Activated CD4-positive, alpha-beta T cell treated with anti-CD3 and anti-CD28 coated beads for 4 hours (primary cell): ENCODE data around the gene CD3E.

Experiments
- DNase-seq, 2 donors: peaks; one replicate each; pipeline ENCODE4 v3.0.0-alpha.2; 2020

The CD3E gene

GRCh38 chr11:118304568-118305248 lies at the start of gene CD3E:
Gene CD3E, plus strand, starts transcription at chr11:118304730. Its CDS starts 223 bp downstream, at chr11:118304953.
- peak; percentile 59 to 67 for DNase-seq

- DNase-seq: no peak
Measured at GRCh38 chr11:118258410-118258809, 46.1 kb upstream of the CD3E start.

GRCh38 chr11:118259138-118259537 lies 45.4 kb upstream of the CD3E start:
- DNase-seq: no peak

GRCh38 chr11:118260353-118260752 lies 44.2 kb upstream of the CD3E start:
- no peak for DNase-seq

- DNase-seq: no peak
Measured at GRCh38 chr11:118263112-118263511, 41.4 kb upstream of the CD3E start.

GRCh38 chr11:118263695-118264568 lies 40.6 kb upstream of the CD3E start, which contains the start of gene MPZL2:
Gene MPZL2, minus strand, starts transcription at chr11:118264297. Its CDS starts 144 bp downstream, at chr11:118264153.
- DNase-seq: peak; percentile 23 to 35

GRCh38 chr11:118264569-118265465 lies 39.7 kb upstream of the CD3E start:
- no peak for DNase-seq

GRCh38 chr11:118265954-118266353 lies 38.6 kb upstream of the CD3E start:
- DNase-seq: no peak

- DNase-seq: no peak
Measured at GRCh38 chr11:118267486-118267885, 37.0 kb upstream of the CD3E start.

GRCh38 chr11:118272001-118272400 lies 32.5 kb upstream of the CD3E start:
- DNase-seq: no peak

- DNase-seq: no peak
Measured at GRCh38 chr11:118274186-118274585, 30.3 kb upstream of the CD3E start.

GRCh38 chr11:118275176-118275575 lies 29.4 kb upstream of the CD3E start:
- no peak for DNase-seq

- DNase-seq: no peak
Measured at GRCh38 chr11:118276422-118276821, 28.1 kb upstream of the CD3E start.

GRCh38 chr11:118277312-118277711 lies 27.2 kb upstream of the CD3E start:
- DNase-seq: no peak

- no peak for DNase-seq
Measured at GRCh38 chr11:118281284-118281683, 23.2 kb upstream of the CD3E start.

- DNase-seq: no peak
Measured at GRCh38 chr11:118282606-118283005, 21.9 kb upstream of the CD3E start.

GRCh38 chr11:118283037-118283636 lies 21.4 kb upstream of the CD3E start:
- no peak for DNase-seq

GRCh38 chr11:118283756-118284350 lies 20.7 kb upstream of the CD3E start:
- no peak for DNase-seq

- DNase-seq: no peak
Measured at GRCh38 chr11:118286545-118286944, 18.0 kb upstream of the CD3E start.

GRCh38 chr11:118287006-118287405 lies 17.5 kb upstream of the CD3E start:
- DNase-seq: no peak

GRCh38 chr11:118289401-118289800 lies 15.1 kb upstream of the CD3E start:
- no peak for DNase-seq

GRCh38 chr11:118290923-118291322 lies 13.6 kb upstream of the CD3E start:
- DNase-seq: peak; percentile 38 to 47
